HG02642 (cell line): ENCODE measurements around the gene SMARCD2.
"Not testable (repeated sequence)": the region's sequence is repeated elsewhere in the genome, so short reads cannot be mapped to it uniquely, and the experiment has no call there.

Experiments
- ATAC-seq: cut with Tn5 transposase; IDR thresholded peaks from one replicate; pipeline ENCODE4 v1.9.1; 2021; ENCODE audit warnings: mild to moderate bottlenecking; ENCODE audit not compliant: unreplicated experiment, poor library complexity

Gene SMARCD2

GRCh38 chr17:63854709-63855108, 12.2 kb upstream of the SMARCD2 start:
- no peak for ATAC-seq

GRCh38 chr17:63853260-63853659, 10.8 kb upstream of the SMARCD2 start:
- ATAC-seq, result no peak

- no peak for ATAC-seq
Measured at GRCh38 chr17:63850401-63850800, 7.9 kb upstream of the SMARCD2 start.

- ATAC-seq, result peak; percentile 88
Measured at GRCh38 chr17:63848834-63849689, 6.6 kb upstream of the SMARCD2 start.

- ATAC-seq, result no peak
Measured at GRCh38 chr17:63847525-63848249, 5.2 kb upstream of the SMARCD2 start.

- no peak for ATAC-seq
Measured at GRCh38 chr17:63845509-63845908, 3.0 kb upstream of the SMARCD2 start.

- no peak for ATAC-seq
Measured at GRCh38 chr17:63843910-63844677, 1.6 kb upstream of the SMARCD2 start.

- ATAC-seq, result not testable (repeated sequence)
Measured at GRCh38 chr17:63843387-63843888, 953 bp upstream of the SMARCD2 start.

GRCh38 chr17:63842173-63842539, 329 bp downstream of the SMARCD2 start:
- ATAC-seq, result peak; percentile 29

GRCh38 chr17:63841350-63842172, 924 bp downstream of the SMARCD2 start:
- ATAC-seq, result no peak

GRCh38 chr17:63840591-63841349, 1.7 kb downstream of the SMARCD2 start:
- no peak for ATAC-seq

GRCh38 chr17:63838631-63839171, 3.8 kb downstream of the SMARCD2 start:
- no peak for ATAC-seq

- ATAC-seq, result no peak
Measured at GRCh38 chr17:63837962-63838600, 4.4 kb downstream of the SMARCD2 start.

GRCh38 chr17:63837480-63837879, 5.0 kb downstream of the SMARCD2 start:
- no peak for ATAC-seq

GRCh38 chr17:63836811-63837210, 5.7 kb downstream of the SMARCD2 start:
- ATAC-seq, result no peak

- ATAC-seq, result no peak
Measured at GRCh38 chr17:63835167-63835720, 7.2 kb downstream of the SMARCD2 start.

- ATAC-seq, result peak; percentile 58
Measured at GRCh38 chr17:63834431-63835166, 7.9 kb downstream of the SMARCD2 start.
